ENCODE measurements around the gene CLIP4.

DNA sequence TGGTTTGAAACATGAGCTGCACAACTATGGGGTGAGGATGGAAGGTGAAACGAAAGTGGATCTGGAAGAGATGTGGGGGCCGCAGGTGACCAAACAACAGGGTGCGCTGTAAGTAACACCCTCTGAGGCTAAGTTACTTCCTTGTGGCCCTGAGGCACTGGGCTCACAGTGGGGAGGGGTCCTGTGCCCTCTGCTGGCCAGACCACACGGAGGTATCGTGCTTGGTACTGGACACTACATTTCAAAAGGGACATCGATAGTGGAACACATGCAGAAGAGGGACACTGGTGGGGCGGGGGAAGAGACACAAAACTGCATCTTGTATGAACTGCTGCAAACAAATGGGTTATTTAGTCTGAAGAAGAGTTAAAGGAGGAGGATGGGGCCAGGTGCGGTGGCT lies 110.6 kb downstream of the CLIP4 start:
- TF ChIP-seq, protein P1, sequence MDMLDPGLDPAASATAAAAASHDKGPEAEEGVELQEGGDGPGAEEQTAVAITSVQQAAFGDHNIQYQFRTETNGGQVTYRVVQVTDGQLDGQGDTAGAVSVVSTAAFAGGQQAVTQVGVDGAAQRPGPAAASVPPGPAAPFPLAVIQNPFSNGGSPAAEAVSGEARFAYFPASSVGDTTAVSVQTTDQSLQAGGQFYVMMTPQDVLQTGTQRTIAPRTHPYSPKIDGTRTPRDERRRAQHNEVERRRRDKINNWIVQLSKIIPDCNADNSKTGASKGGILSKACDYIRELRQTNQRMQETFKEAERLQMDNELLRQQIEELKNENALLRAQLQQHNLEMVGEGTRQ (IDR thresholded peaks at IDR 0.05; ENCODE audit: low read depth, low read length), result no peak
- TF ChIP-seq CEBPB (IDR thresholded peaks at IDR 0.05; ENCODE audit: low read depth, low read length), result no peak
- TF ChIP-seq FOS (IDR thresholded peaks at IDR 0.05; ENCODE audit: low read depth, low read length), result no peak
- TF ChIP-seq RAD21 (IDR thresholded peaks at IDR 0.05; ENCODE audit: low read length), result no peak
- no peak for TF ChIP-seq POLR2A (IDR thresholded peaks at IDR 0.05; ENCODE audit: low read depth, low read length)
- TF ChIP-seq, protein P2, sequence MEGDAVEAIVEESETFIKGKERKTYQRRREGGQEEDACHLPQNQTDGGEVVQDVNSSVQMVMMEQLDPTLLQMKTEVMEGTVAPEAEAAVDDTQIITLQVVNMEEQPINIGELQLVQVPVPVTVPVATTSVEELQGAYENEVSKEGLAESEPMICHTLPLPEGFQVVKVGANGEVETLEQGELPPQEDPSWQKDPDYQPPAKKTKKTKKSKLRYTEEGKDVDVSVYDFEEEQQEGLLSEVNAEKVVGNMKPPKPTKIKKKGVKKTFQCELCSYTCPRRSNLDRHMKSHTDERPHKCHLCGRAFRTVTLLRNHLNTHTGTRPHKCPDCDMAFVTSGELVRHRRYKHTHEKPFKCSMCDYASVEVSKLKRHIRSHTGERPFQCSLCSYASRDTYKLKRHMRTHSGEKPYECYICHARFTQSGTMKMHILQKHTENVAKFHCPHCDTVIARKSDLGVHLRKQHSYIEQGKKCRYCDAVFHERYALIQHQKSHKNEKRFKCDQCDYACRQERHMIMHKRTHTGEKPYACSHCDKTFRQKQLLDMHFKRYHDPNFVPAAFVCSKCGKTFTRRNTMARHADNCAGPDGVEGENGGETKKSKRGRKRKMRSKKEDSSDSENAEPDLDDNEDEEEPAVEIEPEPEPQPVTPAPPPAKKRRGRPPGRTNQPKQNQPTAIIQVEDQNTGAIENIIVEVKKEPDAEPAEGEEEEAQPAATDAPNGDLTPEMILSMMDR (conservative IDR thresholded peaks at IDR 0.05; ENCODE audit: low read depth, low read length), result no peak
- TF ChIP-seq SMC3 (IDR thresholded peaks at IDR 0.05; ENCODE audit: low read depth, low read length), result no peak
- no peak for TF ChIP-seq RFX5 (IDR thresholded peaks at IDR 0.05; ENCODE audit: low read depth, low read length)
